ENCODE measurements around the gene HMCN2.

Gene HMCN2

GRCh38 chr9:130311408-130312140, 46.0 kb downstream of the HMCN2 start:
- no peak for DNase-seq

- no peak for DNase-seq
These were observed 47.7 kb downstream of the HMCN2 start for GRCh38 chr9:130313103-130313858.

GRCh38 chr9:130315446-130316226, 50.1 kb downstream of the HMCN2 start:
- no peak for DNase-seq

- DNase-seq, result no peak
These were observed 50.9 kb downstream of the HMCN2 start for GRCh38 chr9:130316430-130316829.

GRCh38 chr9:130319300-130319699, 53.7 kb downstream of the HMCN2 start:
- no peak for DNase-seq

GRCh38 chr9:130319944-130320712, 54.6 kb downstream of the HMCN2 start:
- DNase-seq, result no peak

GRCh38 chr9:130320723-130321481, 55.3 kb downstream of the HMCN2 start:
- no peak for DNase-seq

- DNase-seq, result no peak
These were observed 56.0 kb downstream of the HMCN2 start for GRCh38 chr9:130321539-130321938.

- no peak for DNase-seq
These were observed 57.6 kb downstream of the HMCN2 start for GRCh38 chr9:130323051-130323745.

GRCh38 chr9:130325921-130326320, 60.4 kb downstream of the HMCN2 start:
- DNase-seq, result no peak

- no peak for DNase-seq
These were observed 61.7 kb downstream of the HMCN2 start for GRCh38 chr9:130327070-130327780.

GRCh38 chr9:130327781-130328348, 62.3 kb downstream of the HMCN2 start:
- peak; percentile 68 for DNase-seq

GRCh38 chr9:130328349-130328801, 62.8 kb downstream of the HMCN2 start:
- peak; percentile 65 for DNase-seq

GRCh38 chr9:130329061-130329460, 63.5 kb downstream of the HMCN2 start:
- DNase-seq, result no peak

- no peak for DNase-seq
These were observed 64.8 kb downstream of the HMCN2 start for GRCh38 chr9:130330202-130330862.

- DNase-seq, result no peak
These were observed 65.5 kb downstream of the HMCN2 start for GRCh38 chr9:130331061-130331460.

- no peak for DNase-seq
These were observed 66.0 kb downstream of the HMCN2 start for GRCh38 chr9:130331573-130331972.

GRCh38 chr9:130332384-130332926, 66.9 kb downstream of the HMCN2 start:
- no peak for DNase-seq

GRCh38 chr9:130333041-130333711, 67.6 kb downstream of the HMCN2 start:
- peak; percentile 69 for DNase-seq

Measured in DMS 273 treated with DMSO at 0.1 percent for 48 hours (cell line).